GM12872 (cell line): ENCODE results near the gene ALKBH2.

Experiments
- CTCF ChIP-seq: IDR thresholded peaks from 3 replicates; pipeline ENCODE4 v1.5.1; 2011; ENCODE audit warnings: low read depth, mild to moderate bottlenecking, low read length, moderate library complexity; ENCODE audit not compliant: insufficient read depth

The ALKBH2 gene

DNA sequence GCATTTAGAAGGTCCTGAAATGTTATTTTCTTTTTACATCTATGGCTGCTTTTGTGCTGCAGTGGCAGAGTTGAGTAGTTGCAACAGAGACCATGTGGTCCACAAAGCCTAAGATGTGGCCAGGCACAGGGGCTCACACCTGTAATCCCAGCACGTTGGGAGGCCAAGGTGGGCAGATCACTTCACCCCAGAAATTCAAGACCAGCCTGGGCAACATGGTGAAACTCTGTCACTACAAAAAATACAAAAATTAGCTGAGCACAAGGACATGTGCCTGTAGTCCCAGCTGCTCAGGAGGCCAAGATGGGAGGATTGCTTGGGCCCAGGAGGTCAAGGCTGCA lies 27.4 kb downstream of the ALKBH2 start:
- no peak for TF ChIP-seq CTCF

DNA sequence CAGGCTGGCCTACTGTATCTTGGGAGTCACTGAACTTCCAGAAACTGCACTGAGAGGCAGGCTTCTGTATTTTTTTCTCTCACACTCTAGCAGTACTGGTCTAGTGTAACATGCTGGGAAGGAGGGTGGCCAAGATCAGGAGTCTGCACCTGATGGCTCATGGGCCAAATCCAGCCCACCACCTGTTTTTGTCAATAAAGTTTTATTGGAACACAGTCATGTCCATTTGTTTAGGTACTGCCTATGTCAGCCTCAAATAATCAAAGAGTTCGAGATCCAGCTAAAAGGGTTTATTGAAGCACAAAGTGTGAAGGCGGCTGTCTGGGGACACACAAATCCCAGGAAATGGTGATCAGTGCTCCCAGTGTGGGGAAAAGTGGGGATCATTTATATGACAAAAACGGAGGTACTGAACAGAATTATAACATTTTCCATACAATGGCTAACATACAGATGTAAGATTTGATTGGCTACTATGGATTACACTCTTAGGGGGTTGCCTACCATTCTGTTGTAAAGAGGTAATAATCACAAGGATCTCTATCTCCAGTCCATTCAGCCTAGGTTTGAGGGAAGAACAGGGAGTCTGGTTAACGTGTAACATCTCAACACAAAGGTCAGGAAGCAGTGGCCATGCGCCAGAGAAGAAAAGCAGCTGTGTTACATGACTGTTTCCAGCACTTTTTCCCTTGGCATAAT lies 28.0 kb downstream of the ALKBH2 start:
- no peak for TF ChIP-seq CTCF

DNA sequence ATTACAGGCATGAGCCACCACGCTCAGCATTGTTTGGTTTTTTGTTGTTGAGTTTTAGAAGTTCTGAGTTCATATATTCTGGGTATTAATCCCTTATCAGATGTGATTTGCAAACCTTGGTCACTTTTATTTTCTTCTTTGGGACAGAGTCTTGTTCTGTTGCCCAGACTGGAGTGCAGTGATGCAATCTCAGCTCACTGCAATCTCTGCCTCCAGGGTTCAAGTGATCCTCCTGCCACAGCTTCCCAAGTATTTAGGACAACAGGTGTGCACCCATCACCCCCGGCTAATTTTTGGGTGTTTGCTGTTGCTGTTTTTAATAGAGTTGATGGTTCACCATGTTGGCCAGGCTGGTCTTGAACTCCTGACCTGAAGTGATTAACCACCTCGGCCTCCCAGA lies 29.1 kb downstream of the ALKBH2 start:
- no peak for TF ChIP-seq CTCF

DNA sequence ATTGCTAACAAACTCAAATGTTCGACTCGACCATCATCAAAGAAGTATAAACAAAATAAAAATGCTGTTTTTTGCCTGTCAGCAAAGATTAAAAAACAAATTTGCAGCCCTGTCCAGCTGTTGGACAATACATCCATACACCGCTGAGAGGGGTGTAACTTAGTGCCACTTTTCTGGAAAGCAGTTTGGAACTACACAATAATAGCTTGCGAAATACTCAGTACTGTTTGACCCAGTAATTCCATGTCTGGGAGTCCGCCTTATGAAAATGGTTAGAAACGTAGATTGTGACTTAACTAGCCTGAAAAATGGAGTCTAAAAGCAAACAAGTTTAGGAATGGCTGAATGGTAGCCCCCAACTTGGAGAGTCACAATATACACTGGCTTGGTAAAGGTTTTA lies 34.5 kb downstream of the ALKBH2 start:
- no peak for TF ChIP-seq CTCF

- no peak for TF ChIP-seq CTCF
Observed at GRCh38 chr12:109057376-109057775, 35.9 kb downstream of the ALKBH2 start.

DNA sequence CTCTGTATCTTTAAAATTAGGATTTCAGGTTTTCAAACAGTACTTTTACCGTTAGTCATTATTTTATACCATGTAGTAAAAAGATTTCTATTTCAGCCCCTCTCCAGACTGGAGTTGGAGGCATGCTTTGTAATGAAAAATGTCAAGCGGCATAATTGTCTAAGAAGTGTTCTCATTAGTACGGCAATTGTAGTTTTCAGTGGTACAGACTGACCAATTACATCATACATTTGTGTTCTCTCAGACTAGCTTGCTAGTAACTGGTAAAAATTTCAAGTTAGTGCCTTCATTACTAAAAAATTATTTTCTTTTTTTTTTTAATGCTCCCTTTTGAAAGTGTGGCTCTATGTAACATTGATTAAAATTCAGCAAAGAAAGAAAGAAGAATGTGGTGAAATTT lies 36.4 kb downstream of the ALKBH2 start:
- TF ChIP-seq CTCF = no peak

DNA sequence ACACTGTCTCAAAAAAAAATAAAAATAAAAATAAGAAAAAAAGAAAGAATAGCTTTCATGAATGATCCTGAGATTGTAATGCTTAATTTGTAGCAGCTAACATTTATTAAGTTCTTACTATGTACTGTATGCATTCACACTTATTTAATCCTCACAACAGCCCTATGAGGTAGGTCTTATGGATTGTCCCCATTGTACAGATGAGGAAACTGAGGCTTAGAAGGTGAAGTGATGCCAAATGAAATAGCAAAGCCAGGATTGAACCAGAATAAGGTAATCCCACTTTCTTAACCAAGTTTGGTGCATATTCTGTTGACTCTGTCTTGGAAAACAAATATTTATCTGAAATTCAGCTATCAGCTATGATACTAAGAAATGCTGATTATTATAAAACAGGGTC lies 38.8 kb downstream of the ALKBH2 start:
- no peak for TF ChIP-seq CTCF
